Measurements from ENCODE around the gene TWIST2. TPM values are rescaled to one million over a fixed set of nuclear protein-coding genes. Genes with fewer than 3 reads are reported as not detected.

The TWIST2 gene
- total and polyA plus RNA-seq, 11 donors: 0.39 to 10.9 (median 1.4) TPM

DNA sequence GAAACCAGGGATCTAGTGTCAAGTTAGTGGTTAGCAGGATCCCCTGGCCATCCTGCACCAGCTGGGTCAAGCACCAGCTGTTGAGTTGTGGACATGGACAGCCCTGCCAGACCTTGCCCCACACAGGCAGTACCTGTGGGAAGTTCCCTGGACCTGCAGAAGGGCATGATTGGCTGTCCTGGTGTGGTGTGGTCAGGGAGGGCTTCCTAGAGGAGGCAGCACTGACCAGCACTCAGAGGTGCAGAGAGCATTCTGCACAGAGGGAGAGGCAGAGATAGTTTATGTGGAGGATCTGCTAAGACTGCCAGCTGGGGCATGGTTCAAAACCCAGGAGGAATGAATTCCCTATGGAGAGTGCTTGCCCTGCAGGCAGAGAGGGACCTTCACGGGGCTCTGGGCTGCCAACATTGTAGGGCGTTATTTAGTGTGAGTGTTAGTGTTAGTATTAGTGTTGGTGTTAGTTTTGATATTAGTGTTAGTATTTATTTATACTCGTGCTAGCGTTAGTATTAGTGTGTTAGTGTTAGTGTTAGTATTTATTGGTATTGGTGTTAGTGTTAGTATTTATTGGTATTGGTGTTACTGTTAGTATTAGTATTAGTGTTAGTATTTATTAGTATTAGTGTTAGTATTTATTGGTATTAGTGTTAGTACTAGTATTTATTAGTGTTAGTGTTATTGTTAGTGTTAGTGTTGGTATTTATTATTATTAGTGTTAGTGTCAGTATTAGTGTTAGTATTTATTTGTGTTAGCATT is 31.9 kb downstream of the TWIST2 start:
- TF ChIP-seq, protein P1, sequence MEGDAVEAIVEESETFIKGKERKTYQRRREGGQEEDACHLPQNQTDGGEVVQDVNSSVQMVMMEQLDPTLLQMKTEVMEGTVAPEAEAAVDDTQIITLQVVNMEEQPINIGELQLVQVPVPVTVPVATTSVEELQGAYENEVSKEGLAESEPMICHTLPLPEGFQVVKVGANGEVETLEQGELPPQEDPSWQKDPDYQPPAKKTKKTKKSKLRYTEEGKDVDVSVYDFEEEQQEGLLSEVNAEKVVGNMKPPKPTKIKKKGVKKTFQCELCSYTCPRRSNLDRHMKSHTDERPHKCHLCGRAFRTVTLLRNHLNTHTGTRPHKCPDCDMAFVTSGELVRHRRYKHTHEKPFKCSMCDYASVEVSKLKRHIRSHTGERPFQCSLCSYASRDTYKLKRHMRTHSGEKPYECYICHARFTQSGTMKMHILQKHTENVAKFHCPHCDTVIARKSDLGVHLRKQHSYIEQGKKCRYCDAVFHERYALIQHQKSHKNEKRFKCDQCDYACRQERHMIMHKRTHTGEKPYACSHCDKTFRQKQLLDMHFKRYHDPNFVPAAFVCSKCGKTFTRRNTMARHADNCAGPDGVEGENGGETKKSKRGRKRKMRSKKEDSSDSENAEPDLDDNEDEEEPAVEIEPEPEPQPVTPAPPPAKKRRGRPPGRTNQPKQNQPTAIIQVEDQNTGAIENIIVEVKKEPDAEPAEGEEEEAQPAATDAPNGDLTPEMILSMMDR (IDR thresholded peaks at IDR 0.05): no peak
- TF ChIP-seq POLR2A (IDR thresholded peaks at IDR 0.05): no peak
- intact Hi-C loops (cut with DNase I): no loop called here
- Histone ChIP-seq H3K36me3 (no peaks in the 10 kb centered on the region), H3K27ac (no peak overlapping the region), H3K9me3 (peaks cover 0 to 9% (median 0%) of the 10 kb centered on the region in 12 donors), H3K27me3 (peaks cover 0 to 25% (median 0%) of the 10 kb centered on the region in 9 donors), H3K4me1 (peaks cover 0 to 9% (median 0%) of the 10 kb centered on the region in 12 donors), H3K4me3 (no peak overlapping the region)
- DNase-seq: no peak
- peak in 1 of 4 donors; percentile 9 for ATAC-seq
- WGBS, 4 donors: 91 to 94% (median 91%) methylated on average over 4 of the region's 4 CpGs

DNA sequence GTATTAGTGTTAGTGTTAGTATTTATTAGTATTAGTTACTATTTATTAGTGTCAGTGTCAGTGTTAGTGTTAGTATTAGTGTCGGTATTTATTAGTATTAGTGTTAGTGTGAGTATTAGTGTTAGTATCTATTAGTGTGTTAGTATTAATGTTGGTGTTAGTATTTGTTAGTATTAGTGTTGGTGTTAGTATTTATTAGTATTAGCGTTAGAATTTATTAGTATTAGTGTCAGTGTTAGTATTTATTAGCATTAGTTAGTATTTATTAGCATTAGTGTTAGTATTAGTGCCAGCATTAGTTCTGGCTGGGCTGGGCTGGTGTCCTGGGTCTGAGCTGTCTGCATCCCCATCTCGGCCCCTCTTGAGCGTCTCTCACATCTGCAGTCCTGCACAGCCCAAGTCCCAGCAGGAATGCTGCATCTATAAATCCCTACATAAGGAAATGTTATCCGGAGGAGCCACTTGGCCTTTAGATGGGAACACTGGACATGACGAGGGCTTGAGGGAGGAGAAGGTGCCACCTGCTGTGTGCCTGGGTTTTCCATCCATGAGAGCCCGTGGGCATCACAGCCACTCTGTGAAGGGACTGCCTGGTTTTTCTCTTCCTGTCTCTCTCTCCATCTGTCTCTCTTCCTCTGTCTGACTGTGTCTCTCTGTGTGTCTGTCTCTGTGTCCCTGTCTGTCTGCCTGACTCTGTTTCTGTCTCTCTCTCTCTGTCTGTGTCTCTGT is 33.6 kb downstream of the TWIST2 start:
- peak overlapping the region in 1 of 12 donors; percentile 63 for H3K27ac ChIP-seq
- H3K27me3 ChIP-seq: peaks cover 0 to 28% (median 0%) of the 10 kb centered on the region in 9 donors
- intact Hi-C loops (cut with DNase I): no loop called here
- TF ChIP-seq, protein P1 (IDR thresholded peaks at IDR 0.05): no peak
- no peak for TF ChIP-seq POLR2A (IDR thresholded peaks at IDR 0.05)
- no peak overlapping the region for H3K4me3 ChIP-seq
- WGBS, 4 donors: 79 to 90% (median 83%) methylated on average over 7 of the region's 7 CpGs
- H3K4me1 ChIP-seq: peaks cover 0 to 4% (median 0%) of the 10 kb centered on the region in 12 donors
- DNase-seq: no peak
- H3K9me3 ChIP-seq: peaks cover 0 to 9% (median 0%) of the 10 kb centered on the region in 12 donors
- H3K36me3 ChIP-seq: no peaks in the 10 kb centered on the region
- ATAC-seq: no peak

DNA sequence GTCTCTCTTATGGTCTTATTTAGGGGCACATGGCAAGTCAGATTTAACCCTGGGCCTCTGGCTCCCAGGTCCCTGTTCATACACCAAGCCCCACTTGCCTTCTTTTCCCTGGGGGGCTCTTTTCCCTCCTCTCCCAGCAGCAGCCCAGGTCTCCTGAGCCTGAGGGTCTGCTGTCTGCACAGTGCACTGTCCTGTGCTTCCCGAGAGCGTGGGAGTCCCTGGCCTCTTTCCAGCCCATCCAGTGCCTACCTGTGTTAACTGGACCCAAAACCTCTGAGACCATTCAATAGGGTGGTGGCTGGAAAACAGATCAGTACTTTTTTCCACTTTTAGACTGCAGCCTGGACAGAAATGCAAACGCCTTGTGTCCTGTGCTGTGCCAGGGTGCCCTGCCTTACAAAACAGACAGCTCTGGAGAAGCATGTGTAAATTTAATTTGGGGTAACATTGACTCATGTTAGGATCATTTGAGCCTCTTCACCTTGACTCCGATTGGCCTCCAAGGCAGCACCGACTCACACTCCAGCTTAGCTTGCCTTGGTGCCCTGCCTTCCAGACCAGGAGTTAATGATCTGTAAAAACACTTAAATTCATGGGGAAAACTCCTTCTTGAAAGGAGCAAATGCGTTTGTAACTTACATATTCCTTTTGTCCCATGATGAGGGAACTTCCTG is 34.3 kb downstream of the TWIST2 start:
- H3K4me1 ChIP-seq: peaks cover 0 to 4% (median 0%) of the 10 kb centered on the region in 12 donors
- no peak overlapping the region for H3K4me3 ChIP-seq
- no peak for DNase-seq
- ATAC-seq: no peak
- peak overlapping the region in 1 of 12 donors; percentile 63 for H3K27ac ChIP-seq
- H3K36me3 ChIP-seq: no peaks in the 10 kb centered on the region
- peaks cover 0 to 25% (median 0%) of the 10 kb centered on the region in 9 donors for H3K27me3 ChIP-seq
- WGBS, 4 donors: 69 to 82% (median 73%) methylated on average over 6 of the region's 6 CpGs
- H3K9me3 ChIP-seq: peaks cover 0 to 7% (median 0%) of the 10 kb centered on the region in 12 donors
- TF ChIP-seq, protein P1 (IDR thresholded peaks at IDR 0.05): no peak
- TF ChIP-seq POLR2A (IDR thresholded peaks at IDR 0.05): no peak
- intact Hi-C loops (cut with DNase I): no loop called here
